ENCODE results near the gene CDX2.

CDX2 gene

GRCh38 chr13:27978301-27978968 lies 9.3 kb upstream of the CDX2 start:
- no peak for DNase-seq (ENCODE audit: low read depth, low spot score)

- DNase-seq (ENCODE audit: low read depth, low spot score): peak; percentile 33
Observed at GRCh38 chr13:27977476-27978300, 8.6 kb upstream of the CDX2 start.

- no peak for DNase-seq (ENCODE audit: low read depth, low spot score)
Observed at GRCh38 chr13:27976362-27977091, 7.4 kb upstream of the CDX2 start.

- no peak for DNase-seq (ENCODE audit: low read depth, low spot score)
Observed at GRCh38 chr13:27975564-27976361, 6.6 kb upstream of the CDX2 start.

GRCh38 chr13:27973961-27974662 lies 5.0 kb upstream of the CDX2 start:
- no peak for DNase-seq (ENCODE audit: low read depth, low spot score)

- no peak for DNase-seq (ENCODE audit: low read depth, low spot score)
Observed at GRCh38 chr13:27973291-27973690, 4.2 kb upstream of the CDX2 start.

GRCh38 chr13:27972478-27972820 lies 3.3 kb upstream of the CDX2 start:
- DNase-seq (ENCODE audit: low read depth, low spot score): no peak

GRCh38 chr13:27971776-27972477 lies 2.8 kb upstream of the CDX2 start:
- DNase-seq (ENCODE audit: low read depth, low spot score): no peak

GRCh38 chr13:27971236-27971645 lies 2.1 kb upstream of the CDX2 start:
- DNase-seq (ENCODE audit: low read depth, low spot score): no peak

GRCh38 chr13:27970382-27971235 lies 1.5 kb upstream of the CDX2 start:
- no peak for DNase-seq (ENCODE audit: low read depth, low spot score)

- DNase-seq (ENCODE audit: low read depth, low spot score): no peak
Observed at GRCh38 chr13:27969866-27970229, 733 bp upstream of the CDX2 start.

- DNase-seq (ENCODE audit: low read depth, low spot score): no peak
Observed at GRCh38 chr13:27968316-27969081, 616 bp downstream of the CDX2 start.

- no peak for DNase-seq (ENCODE audit: low read depth, low spot score)
Observed at GRCh38 chr13:27967736-27968315, 1.3 kb downstream of the CDX2 start.

- DNase-seq (ENCODE audit: low read depth, low spot score): no peak
Observed at GRCh38 chr13:27967203-27967735, 1.8 kb downstream of the CDX2 start.

- DNase-seq (ENCODE audit: low read depth, low spot score): no peak
Observed at GRCh38 chr13:27966641-27967202, 2.4 kb downstream of the CDX2 start.

GRCh38 chr13:27965740-27966640 lies 3.1 kb downstream of the CDX2 start:
- DNase-seq (ENCODE audit: low read depth, low spot score): no peak

- no peak for DNase-seq (ENCODE audit: low read depth, low spot score)
Observed at GRCh38 chr13:27965343-27965739, 3.8 kb downstream of the CDX2 start.
